GM23248 (cell line): ENCODE measurements around the gene PTGFRN. TPM values are rescaled to one million over a fixed set of nuclear protein-coding genes. Genes with fewer than 3 reads are reported as not detected.

ENCODE experiments used
- DNase-seq: peaks from one replicate; pipeline ENCODE4 v3.0.0-alpha.2; 2015
- H2AFZ ChIP-seq: fragments of 200-600 bp; sonication (generic); 2 replicates; pipeline ENCODE4 v1.6.1; 2016; ENCODE audit warnings: antibody characterized with exemption
- H3F3A ChIP-seq: fragments of 200-600 bp; sonication (generic); 2 replicates; pipeline ENCODE4 v1.6.1; 2016; ENCODE audit warnings: mild to moderate bottlenecking, antibody characterized with exemption, mixed run types; ENCODE audit not compliant: insufficient read depth
- H3K27ac ChIP-seq: fragments of 200-600 bp; sonication (generic); 2 replicates; pipeline ENCODE4 v1.5.1; 2016; ENCODE audit warnings: mild to moderate bottlenecking
- H3K27me3 ChIP-seq: fragments of 200-600 bp; sonication (generic); replicated peaks from 2 replicates; pipeline ENCODE4 v1.6.1; 2016; ENCODE audit warnings: mild to moderate bottlenecking; ENCODE audit not compliant: insufficient read depth
- H3K36me3 ChIP-seq: fragments of 200-600 bp; sonication (generic); 2 replicates; pipeline ENCODE4 v1.6.1; 2016; ENCODE audit warnings: low read depth, mild to moderate bottlenecking
- H3K4me1 ChIP-seq: fragments of 200-600 bp; sonication (generic); 2 replicates; pipeline ENCODE4 v1.6.1; 2016; ENCODE audit warnings: mild to moderate bottlenecking; ENCODE audit not compliant: insufficient read depth
- H3K4me2 ChIP-seq: fragments of 200-600 bp; sonication (generic); one replicate; pipeline ENCODE4 v1.6.1; 2016; ENCODE audit warnings: mild to moderate bottlenecking; ENCODE audit not compliant: unreplicated experiment
- H3K4me3 ChIP-seq: fragments of 200-600 bp; sonication (generic); 2 replicates; pipeline ENCODE4 v1.5.1; 2016; ENCODE audit warnings: mild to moderate bottlenecking
- H3K79me2 ChIP-seq: fragments of 200-600 bp; sonication (generic); 2 replicates; pipeline ENCODE4 v1.6.1; 2016; ENCODE audit warnings: mild to moderate bottlenecking; ENCODE audit not compliant: insufficient read depth
- H3K9ac ChIP-seq: fragments of 200-600 bp; sonication (generic); 2 replicates; pipeline ENCODE4 v1.6.1; 2016; ENCODE audit warnings: mild to moderate bottlenecking
- H3K9me2 ChIP-seq: fragments of 200-600 bp; sonication (generic); 2 replicates; pipeline ENCODE4 v1.6.1; 2016; ENCODE audit warnings: mixed run types, mild to moderate bottlenecking, moderate library complexity; ENCODE audit not compliant: insufficient read depth
- H3K9me3 ChIP-seq: fragments of 200-600 bp; sonication (generic); one replicate; pipeline ENCODE4 v1.6.1; 2017; ENCODE audit warnings: low read depth
- H4K20me1 ChIP-seq: fragments of 200-600 bp; sonication (generic); 2 replicates; pipeline ENCODE4 v1.6.0; 2016; ENCODE audit not compliant: insufficient read depth
- EZH2 ChIP-seq: fragments of 200-600 bp; sonication (generic); IDR thresholded peaks from 2 replicates; pipeline ENCODE4 v1.6.1; 2018; ENCODE audit warnings: antibody characterized with exemption, mild to moderate bottlenecking; ENCODE audit not compliant: insufficient read depth, poor library complexity, severe bottlenecking
- EZH2phosphoT487 ChIP-seq: fragments of 200-600 bp; sonication (generic); IDR thresholded peaks from 2 replicates; pipeline ENCODE4 v1.6.1; 2018; ENCODE audit warnings: antibody characterized with exemption, moderate library complexity, mild to moderate bottlenecking, low read depth; ENCODE audit not compliant: insufficient read depth
- WGBS, 2 experiments: methylation state at CpG; one replicate each; pipeline ENCODE4 v1.1.6; 2015 to 2017; ENCODE audit warnings: low lambda C conversion rate in 2 of 2, low coverage in 1 of 2; ENCODE audit errors: missing lambda C conversion rate in 2 of 2; 5-methylcytosine and 5-hydroxymethylcytosine counted together
- in situ Hi-C: fragments of 300-500 bp; cut with MboI; formaldehyde crosslinking; loops from 2 replicates; pipeline ENCODE4 v1.15.0; 2020
- polyA plus RNA-seq: library from polyadenylated mRNA; unstranded; fragments of >200 nt; fragmentation: Nextera tagmentation; extraction: Ambion mirVana; gene quantifications from 2 replicates; pipeline ENCODE4 v1.2.1, GENCODE V29; 2016
- total RNA-seq: library from RNA; depleted of rRNA; stranded (reverse); fragments of >200 nt; shearing (Covaris generic); gene quantifications from 2 replicates; pipeline ENCODE4 v1.2.3, GENCODE V29; 2014

Gene PTGFRN
- total and polyA plus RNA-seq, 2 experiments from 2014 or later = 14.7 to 25.7 TPM

- Histone ChIP-seq H3F3A (no peaks in the 10 kb centered on the region), H3K79me2 (no peaks in the 10 kb centered on the region), H3K27ac (no peak overlapping the region), H3K36me3 (no peaks in the 10 kb centered on the region), H3K9me2 (no peaks in the 10 kb centered on the region), H4K20me1 (no peaks in the 10 kb centered on the region), H2AFZ (no peak overlapping the region), H3K4me2 (no peak overlapping the region), H3K9ac (no peak overlapping the region), H3K4me1 (no peaks in the 10 kb centered on the region; the same call in 1 of the 2 replicates), H3K9me3 (no peaks in the 10 kb centered on the region), H3K27me3 (no peaks in the 10 kb centered on the region), H3K4me3 (no peak overlapping the region)
- TF ChIP-seq EZH2phosphoT487 (no peak), EZH2 (no peak)
- 75 to 85% methylated on average over 1 of the region's 1 CpG for WGBS, 2 experiments
- no peak for DNase-seq
- in situ Hi-C loops = no loop called here
Measured at GRCh38 chr1:117029685-117030084, 120.0 kb downstream of the PTGFRN start.

- DNase-seq = no peak
- no peaks in the 10 kb centered on the region for H3K9me3 ChIP-seq
- H3K27me3 ChIP-seq = no peaks in the 10 kb centered on the region
- no peak for TF ChIP-seq EZH2phosphoT487
- no peak for TF ChIP-seq EZH2
- H3K4me3 ChIP-seq = no peak overlapping the region
- H2AFZ ChIP-seq = no peak overlapping the region
- in situ Hi-C loops = no loop called here
- H3K4me2 ChIP-seq = no peak overlapping the region
- H3K4me1 ChIP-seq = no peaks in the 10 kb centered on the region; the same call in 1 of the 2 replicates
- H3K36me3 ChIP-seq = no peaks in the 10 kb centered on the region
- WGBS, 2 experiments = 38 to 45% methylated on average over 1 of the region's 1 CpG
- no peaks in the 10 kb centered on the region for H3F3A ChIP-seq
- no peaks in the 10 kb centered on the region for H3K9me2 ChIP-seq
- no peak overlapping the region for H3K27ac ChIP-seq
- H3K79me2 ChIP-seq = no peaks in the 10 kb centered on the region
- H3K9ac ChIP-seq = no peak overlapping the region
- no peaks in the 10 kb centered on the region for H4K20me1 ChIP-seq
Measured at GRCh38 chr1:117030271-117030877, 120.7 kb downstream of the PTGFRN start.

DNA sequence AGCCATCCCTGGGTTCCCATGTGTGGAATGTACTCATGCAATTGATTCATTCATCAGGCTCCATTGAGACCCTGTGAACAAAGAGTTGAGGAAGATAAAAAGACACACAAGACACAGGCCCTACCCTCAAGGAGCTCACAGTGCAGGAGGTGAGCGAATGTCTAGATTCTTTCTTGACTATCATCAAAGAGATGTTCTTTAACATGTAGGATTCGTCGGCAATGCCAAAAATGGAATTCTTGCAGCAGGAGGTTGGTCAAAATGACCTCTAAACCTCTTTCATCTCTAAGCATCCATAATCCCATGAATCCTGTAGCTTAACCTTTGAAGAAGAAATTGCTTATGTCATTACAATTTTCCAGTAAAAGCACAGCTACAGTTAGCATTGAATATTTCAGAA lies 122.5 kb downstream of the PTGFRN start:
- no peaks in the 10 kb centered on the region for H3F3A ChIP-seq
- no peak overlapping the region for H3K4me3 ChIP-seq
- TF ChIP-seq EZH2 = no peak
- no peak for TF ChIP-seq EZH2phosphoT487
- no peaks in the 10 kb centered on the region for H3K4me1 ChIP-seq
- no peaks in the 10 kb centered on the region for H3K9me3 ChIP-seq
- H3K27ac ChIP-seq = no peak overlapping the region
- in situ Hi-C loops = no loop called here
- no peak overlapping the region for H3K4me2 ChIP-seq
- no peak for DNase-seq
- WGBS, 2 experiments = 60 to 67% methylated on average over 3 of the region's 3 CpGs
- no peaks in the 10 kb centered on the region for H3K27me3 ChIP-seq
- H3K9me2 ChIP-seq = no peaks in the 10 kb centered on the region
- H3K36me3 ChIP-seq = no peaks in the 10 kb centered on the region
- H2AFZ ChIP-seq = no peak overlapping the region
- H3K9ac ChIP-seq = no peak overlapping the region
- no peaks in the 10 kb centered on the region for H3K79me2 ChIP-seq
- H4K20me1 ChIP-seq = no peaks in the 10 kb centered on the region

- H3K27ac ChIP-seq = no peak overlapping the region
- H3K4me1 ChIP-seq = no peaks in the 10 kb centered on the region
- H3K4me3 ChIP-seq = no peak overlapping the region
- no peaks in the 10 kb centered on the region for H3K79me2 ChIP-seq
- H3F3A ChIP-seq = no peaks in the 10 kb centered on the region
- H3K27me3 ChIP-seq = no peaks in the 10 kb centered on the region
- no peak for DNase-seq
- H4K20me1 ChIP-seq = no peaks in the 10 kb centered on the region
- H3K4me2 ChIP-seq = no peak overlapping the region
- H3K9ac ChIP-seq = no peak overlapping the region
- H2AFZ ChIP-seq = no peak overlapping the region
- H3K9me3 ChIP-seq = no peaks in the 10 kb centered on the region
- in situ Hi-C loops = no loop called here
- no peaks in the 10 kb centered on the region for H3K36me3 ChIP-seq
- no peak for TF ChIP-seq EZH2phosphoT487
- TF ChIP-seq EZH2 = no peak
- H3K9me2 ChIP-seq = no peaks in the 10 kb centered on the region
- WGBS, 2 experiments = 65 to 67% methylated on average over 11 of the region's 11 CpGs
Measured at GRCh38 chr1:117032681-117033539, 123.2 kb downstream of the PTGFRN start.
